Fibroblast of mammary gland (primary cell): ENCODE measurements around the gene LGALS9.
"Not testable (repeated sequence)": the region's sequence is repeated elsewhere in the genome, so short reads cannot be mapped to it uniquely, and the experiment has no call there.

ENCODE experiments used
- DNase-seq: peaks from one replicate; pipeline ENCODE4 v3.0.0-alpha.2; 2010; ENCODE audit warnings: low read depth
- H3K4me3 ChIP-seq: 2 replicates; pipeline ENCODE4 v1.5.1; 2011; ENCODE audit warnings: low read depth, mild to moderate bottlenecking, low read length, moderate library complexity; ENCODE audit not compliant: control insufficient read depth
- CTCF ChIP-seq: conservative IDR thresholded peaks from 2 replicates; pipeline ENCODE4 v1.5.1; 2011; ENCODE audit warnings: low read depth, low read length, inconsistent platforms; ENCODE audit not compliant: control insufficient read depth, insufficient read depth

Gene LGALS9

GRCh38 chr17:27651411-27652345, 20.7 kb downstream of the LGALS9 start:
- H3K4me3 ChIP-seq = no peak overlapping the region
- peak; percentile 43 for DNase-seq
- peak; percentile 64 for TF ChIP-seq CTCF

- not testable (repeated sequence) for DNase-seq, H3K4me3 ChIP-seq
These were observed 22.5 kb downstream of the LGALS9 start for GRCh38 chr17:27653449-27653971.

GRCh38 chr17:27654136-27654535, 23.1 kb downstream of the LGALS9 start:
- TF ChIP-seq CTCF = no peak
- no peak overlapping the region for H3K4me3 ChIP-seq
- no peak for DNase-seq

GRCh38 chr17:27654654-27655524, 23.9 kb downstream of the LGALS9 start:
- DNase-seq = peak; percentile 53
- no peak overlapping the region for H3K4me3 ChIP-seq
- peak; percentile 61 for TF ChIP-seq CTCF

GRCh38 chr17:27655525-27656111, 24.6 kb downstream of the LGALS9 start:
- H3K4me3 ChIP-seq, DNase-seq: not testable (repeated sequence)

- H3K4me3 ChIP-seq, DNase-seq: not testable (repeated sequence)
These were observed 25.6 kb downstream of the LGALS9 start for GRCh38 chr17:27656620-27657019.

- no peak for TF ChIP-seq CTCF
- DNase-seq = peak; percentile 9
These were observed 26.6 kb downstream of the LGALS9 start for GRCh38 chr17:27657620-27658019.

GRCh38 chr17:27659683-27660082, 28.7 kb downstream of the LGALS9 start:
- no peak overlapping the region for H3K4me3 ChIP-seq
- TF ChIP-seq CTCF = no peak
- no peak for DNase-seq

More at GRCh38 chr17:27657620-27658019, 26.6 kb downstream of the LGALS9 start:
- H3K4me3 ChIP-seq = no peak overlapping the region
